WTC11 (cell line): ENCODE data around the gene SLC41A3. TPM values are rescaled to one million over a fixed set of nuclear protein-coding genes. Genes with fewer than 3 reads are reported as not detected.

Experiments
- ATAC-seq: fragments of 200-7000 bp; cut with Tn5 transposase; 2 replicates; pipeline ENCODE4 v1.10.0; 2021; ENCODE audit warnings: mild to moderate bottlenecking, moderate library complexity
- CTCF ChIA-PET: fragments of 300-600 bp; sonication (Branson Sonifier 250); formaldehyde crosslinking; loops from one replicate; lab custom pipeline; 2021; ENCODE audit warnings: antibody characterized with exemption; lab: Charles Lee
- POLR2A ChIA-PET: fragments of 350-600 bp; sonication (Branson Sonifier 250); formaldehyde crosslinking; loops from one replicate; lab custom pipeline; 2021; ENCODE audit warnings: antibody characterized with exemption; lab: Charles Lee
- DNase-seq: peaks from one replicate; pipeline ENCODE4 v3.0.0; 2021; ENCODE audit warnings: low spot score
- H3K27ac Mint-ChIP-seq: 2 replicates; pipeline ENCODE4 v1.8.0; 2021; ENCODE audit warnings: mixed read lengths
- H3K27me3 Mint-ChIP-seq: 2 replicates; pipeline ENCODE4 v1.8.0; 2021; ENCODE audit warnings: low read depth, mild to moderate bottlenecking, moderate library complexity, mixed read lengths
- H3K36me3 Mint-ChIP-seq: 2 replicates; pipeline ENCODE4 v1.8.0; 2021; ENCODE audit warnings: mixed read lengths
- H3K4me1 Mint-ChIP-seq: 2 replicates; pipeline ENCODE4 v1.8.0; 2022; ENCODE audit warnings: mixed read lengths
- H3K4me3 Mint-ChIP-seq: 2 replicates; pipeline ENCODE4 v1.8.0; 2021; ENCODE audit warnings: mild to moderate bottlenecking, moderate library complexity, mixed read lengths
- H3K9me3 Mint-ChIP-seq: 2 replicates; pipeline ENCODE4 v1.8.0; 2021; ENCODE audit warnings: mixed read lengths
- ATF1 ChIP-seq: sonication (generic); formaldehyde crosslinking; IDR thresholded peaks from 2 replicates; pipeline ENCODE4 v1.8.1; 2023; ENCODE audit warnings: mild to moderate bottlenecking, moderate library complexity, missing genetic modification reagents
- CREB1 ChIP-seq: sonication (generic); formaldehyde crosslinking; IDR thresholded peaks from 2 replicates; pipeline ENCODE4 v1.8.0; 2023; ENCODE audit warnings: mild to moderate bottlenecking, missing genetic modification reagents
- CREM ChIP-seq: sonication (generic); formaldehyde crosslinking; IDR thresholded peaks from 2 replicates; pipeline ENCODE4 v1.8.1; 2022; ENCODE audit warnings: mild to moderate bottlenecking, missing genetic modification reagents, moderate library complexity
- ERG ChIP-seq: fragments of 250-450 bp; sonication (Bioruptor Pico); IDR thresholded peaks from 2 replicates; pipeline ENCODE4 v1.8.0; 2021; ENCODE audit warnings: mild to moderate bottlenecking
- GABPB1 ChIP-seq: sonication (generic); formaldehyde crosslinking; IDR thresholded peaks from 2 replicates; pipeline ENCODE4 v1.8.1; 2023; ENCODE audit warnings: mild to moderate bottlenecking, missing genetic modification reagents
- HMGXB4 ChIP-seq: sonication (generic); formaldehyde crosslinking; IDR thresholded peaks from 2 replicates; pipeline ENCODE4 v1.8.1; 2023; ENCODE audit warnings: mild to moderate bottlenecking, moderate library complexity, missing genetic modification reagents
- JAZF1 ChIP-seq: fragments of 250-450 bp; sonication (Bioruptor Pico); IDR thresholded peaks from 2 replicates; pipeline ENCODE4 v1.9.0; 2021; ENCODE audit warnings: moderate library complexity, mild to moderate bottlenecking, inconsistent platforms
- MYBL2 ChIP-seq: sonication (generic); formaldehyde crosslinking; IDR thresholded peaks from 2 replicates; pipeline ENCODE4 v1.8.1; 2023; ENCODE audit warnings: mild to moderate bottlenecking, moderate library complexity, missing genetic modification reagents
- NFE2L1 ChIP-seq: sonication (generic); formaldehyde crosslinking; IDR thresholded peaks from 2 replicates; pipeline ENCODE4 v1.8.1; 2023; ENCODE audit warnings: missing genetic modification reagents
- RORB ChIP-seq: fragments of 250-450 bp; sonication (Bioruptor Pico); IDR thresholded peaks from 2 replicates; pipeline ENCODE4 v1.9.0; 2021; ENCODE audit warnings: mild to moderate bottlenecking
- SMAD3 ChIP-seq: sonication (generic); formaldehyde crosslinking; IDR thresholded peaks from 2 replicates; pipeline ENCODE4 v1.8.0; 2022; ENCODE audit warnings: missing genetic modification reagents, mild to moderate bottlenecking, borderline replicate concordance
- ZBTB43 ChIP-seq: sonication (generic); formaldehyde crosslinking; IDR thresholded peaks from 2 replicates; pipeline ENCODE4 v1.8.1; 2023; ENCODE audit warnings: mild to moderate bottlenecking, missing genetic modification reagents
- ZNF138 ChIP-seq: sonication (generic); formaldehyde crosslinking; conservative IDR thresholded peaks from 2 replicates; pipeline ENCODE4 v1.8.1; 2022; ENCODE audit warnings: mild to moderate bottlenecking, moderate library complexity, missing genetic modification reagents
- ZNF263 ChIP-seq: sonication (generic); formaldehyde crosslinking; IDR thresholded peaks from 2 replicates; pipeline ENCODE4 v1.8.1; 2022; ENCODE audit warnings: low read depth, mild to moderate bottlenecking, moderate library complexity, missing genetic modification reagents
- ZNF281 ChIP-seq: sonication (generic); formaldehyde crosslinking; IDR thresholded peaks from 2 replicates; pipeline ENCODE4 v1.8.0; 2023; ENCODE audit warnings: mild to moderate bottlenecking, missing genetic modification reagents
- total RNA-seq: library from RNA; stranded (reverse); gene quantifications from 3 replicates; pipeline ENCODE4 v1.2.3, GENCODE V29; 2021
- TF ChIP-seq, protein P1 (sequence below): sonication (generic); formaldehyde crosslinking; IDR thresholded peaks from 2 replicates; pipeline ENCODE4 v1.8.1; 2023; ENCODE audit warnings: mild to moderate bottlenecking, missing genetic modification reagents
- TF ChIP-seq, protein P2 (sequence below): sonication (generic); formaldehyde crosslinking; IDR thresholded peaks from 2 replicates; pipeline ENCODE4 v1.8.0; 2022; ENCODE audit warnings: missing genetic modification reagents
- TF ChIP-seq, protein P3 (sequence below): fragments of 200-600 bp; IDR thresholded peaks from 2 replicates; pipeline ENCODE4 v1.8.0; 2022; ENCODE audit warnings: antibody characterized with exemption

Gene SLC41A3
- total RNA-seq, 1 experiment from 2014 or later: 28.4 TPM

GRCh38 chr3:126025116-126025729 lies 58.7 kb downstream of the SLC41A3 start:
- H3K9me3 Mint-ChIP-seq: peaks cover 34% of the 10 kb centered on the region
- H3K4me1 Mint-ChIP-seq: peaks cover 29% of the 10 kb centered on the region
- TF ChIP-seq NFE2L1 (CRISPR knock-in tag) (no peak), JAZF1 (no peak), CREM (CRISPR knock-in tag) (no peak)
- peaks cover 87% of the 10 kb centered on the region for H3K27me3 Mint-ChIP-seq
- POLR2A ChIA-PET: no interaction called here
- H3K27ac Mint-ChIP-seq: no peak overlapping the region
- ATAC-seq (no peak), DNase-seq (no peak)
- peaks cover 49% of the 10 kb centered on the region for H3K36me3 Mint-ChIP-seq
- CTCF ChIA-PET: no interaction called here
- no peak overlapping the region for H3K4me3 Mint-ChIP-seq

- POLR2A ChIA-PET: no interaction called here
- Mint-ChIP-seq H3K27me3 (peaks cover 94% of the 10 kb centered on the region), H3K27ac (no peak overlapping the region), H3K4me3 (no peak overlapping the region), H3K4me1 (peaks cover 29% of the 10 kb centered on the region), H3K36me3 (peaks cover 44% of the 10 kb centered on the region), H3K9me3 (peaks cover 29% of the 10 kb centered on the region)
- CTCF ChIA-PET: no interaction called here
- DNase-seq (no peak), ATAC-seq (no peak)
- TF ChIP-seq ZNF263: no peak
- no peak for TF ChIP-seq ZNF138 (CRISPR knock-in tag)
- TF ChIP-seq RORB: no peak
- no peak for TF ChIP-seq SMAD3 (CRISPR knock-in tag)
- TF ChIP-seq, protein P1, sequence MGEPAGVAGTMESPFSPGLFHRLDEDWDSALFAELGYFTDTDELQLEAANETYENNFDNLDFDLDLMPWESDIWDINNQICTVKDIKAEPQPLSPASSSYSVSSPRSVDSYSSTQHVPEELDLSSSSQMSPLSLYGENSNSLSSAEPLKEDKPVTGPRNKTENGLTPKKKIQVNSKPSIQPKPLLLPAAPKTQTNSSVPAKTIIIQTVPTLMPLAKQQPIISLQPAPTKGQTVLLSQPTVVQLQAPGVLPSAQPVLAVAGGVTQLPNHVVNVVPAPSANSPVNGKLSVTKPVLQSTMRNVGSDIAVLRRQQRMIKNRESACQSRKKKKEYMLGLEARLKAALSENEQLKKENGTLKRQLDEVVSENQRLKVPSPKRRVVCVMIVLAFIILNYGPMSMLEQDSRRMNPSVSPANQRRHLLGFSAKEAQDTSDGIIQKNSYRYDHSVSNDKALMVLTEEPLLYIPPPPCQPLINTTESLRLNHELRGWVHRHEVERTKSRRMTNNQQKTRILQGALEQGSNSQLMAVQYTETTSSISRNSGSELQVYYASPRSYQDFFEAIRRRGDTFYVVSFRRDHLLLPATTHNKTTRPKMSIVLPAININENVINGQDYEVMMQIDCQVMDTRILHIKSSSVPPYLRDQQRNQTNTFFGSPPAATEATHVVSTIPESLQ: no peak
- no peak for TF ChIP-seq ATF1
- TF ChIP-seq GABPB1 (CRISPR knock-in tag): no peak
- no peak for TF ChIP-seq ERG (CRISPR knock-in tag)
- no peak for TF ChIP-seq CREB1 (CRISPR knock-in tag)
- TF ChIP-seq, protein P2, sequence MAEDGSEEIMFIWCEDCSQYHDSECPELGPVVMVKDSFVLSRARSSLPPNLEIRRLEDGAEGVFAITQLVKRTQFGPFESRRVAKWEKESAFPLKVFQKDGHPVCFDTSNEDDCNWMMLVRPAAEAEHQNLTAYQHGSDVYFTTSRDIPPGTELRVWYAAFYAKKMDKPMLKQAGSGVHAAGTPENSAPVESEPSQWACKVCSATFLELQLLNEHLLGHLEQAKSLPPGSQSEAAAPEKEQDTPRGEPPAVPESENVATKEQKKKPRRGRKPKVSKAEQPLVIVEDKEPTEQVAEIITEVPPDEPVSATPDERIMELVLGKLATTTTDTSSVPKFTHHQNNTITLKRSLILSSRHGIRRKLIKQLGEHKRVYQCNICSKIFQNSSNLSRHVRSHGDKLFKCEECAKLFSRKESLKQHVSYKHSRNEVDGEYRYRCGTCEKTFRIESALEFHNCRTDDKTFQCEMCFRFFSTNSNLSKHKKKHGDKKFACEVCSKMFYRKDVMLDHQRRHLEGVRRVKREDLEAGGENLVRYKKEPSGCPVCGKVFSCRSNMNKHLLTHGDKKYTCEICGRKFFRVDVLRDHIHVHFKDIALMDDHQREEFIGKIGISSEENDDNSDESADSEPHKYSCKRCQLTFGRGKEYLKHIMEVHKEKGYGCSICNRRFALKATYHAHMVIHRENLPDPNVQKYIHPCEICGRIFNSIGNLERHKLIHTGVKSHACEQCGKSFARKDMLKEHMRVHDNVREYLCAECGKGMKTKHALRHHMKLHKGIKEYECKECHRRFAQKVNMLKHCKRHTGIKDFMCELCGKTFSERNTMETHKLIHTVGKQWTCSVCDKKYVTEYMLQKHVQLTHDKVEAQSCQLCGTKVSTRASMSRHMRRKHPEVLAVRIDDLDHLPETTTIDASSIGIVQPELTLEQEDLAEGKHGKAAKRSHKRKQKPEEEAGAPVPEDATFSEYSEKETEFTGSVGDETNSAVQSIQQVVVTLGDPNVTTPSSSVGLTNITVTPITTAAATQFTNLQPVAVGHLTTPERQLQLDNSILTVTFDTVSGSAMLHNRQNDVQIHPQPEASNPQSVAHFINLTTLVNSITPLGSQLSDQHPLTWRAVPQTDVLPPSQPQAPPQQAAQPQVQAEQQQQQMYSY (CRISPR knock-in tag): no peak
- no peak for TF ChIP-seq MYBL2 (CRISPR knock-in tag)
- TF ChIP-seq, protein P3, sequence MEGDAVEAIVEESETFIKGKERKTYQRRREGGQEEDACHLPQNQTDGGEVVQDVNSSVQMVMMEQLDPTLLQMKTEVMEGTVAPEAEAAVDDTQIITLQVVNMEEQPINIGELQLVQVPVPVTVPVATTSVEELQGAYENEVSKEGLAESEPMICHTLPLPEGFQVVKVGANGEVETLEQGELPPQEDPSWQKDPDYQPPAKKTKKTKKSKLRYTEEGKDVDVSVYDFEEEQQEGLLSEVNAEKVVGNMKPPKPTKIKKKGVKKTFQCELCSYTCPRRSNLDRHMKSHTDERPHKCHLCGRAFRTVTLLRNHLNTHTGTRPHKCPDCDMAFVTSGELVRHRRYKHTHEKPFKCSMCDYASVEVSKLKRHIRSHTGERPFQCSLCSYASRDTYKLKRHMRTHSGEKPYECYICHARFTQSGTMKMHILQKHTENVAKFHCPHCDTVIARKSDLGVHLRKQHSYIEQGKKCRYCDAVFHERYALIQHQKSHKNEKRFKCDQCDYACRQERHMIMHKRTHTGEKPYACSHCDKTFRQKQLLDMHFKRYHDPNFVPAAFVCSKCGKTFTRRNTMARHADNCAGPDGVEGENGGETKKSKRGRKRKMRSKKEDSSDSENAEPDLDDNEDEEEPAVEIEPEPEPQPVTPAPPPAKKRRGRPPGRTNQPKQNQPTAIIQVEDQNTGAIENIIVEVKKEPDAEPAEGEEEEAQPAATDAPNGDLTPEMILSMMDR: no peak
- TF ChIP-seq ZNF281 (CRISPR knock-in tag): no peak
- TF ChIP-seq HMGXB4 (CRISPR knock-in tag): no peak
- TF ChIP-seq ZBTB43 (CRISPR knock-in tag): no peak
Measured at GRCh38 chr3:126024049-126024854, 59.7 kb downstream of the SLC41A3 start.
